HG03196 (cell line): Measurements from ENCODE around the gene DRC7.

Experiments used
- ATAC-seq: cut with Tn5 transposase; IDR thresholded peaks from one replicate; pipeline ENCODE4 v1.9.1; 2021; ENCODE audit not compliant: unreplicated experiment

The DRC7 gene

GRCh38 chr16:57675741-57676551, 18.7 kb upstream of the DRC7 start:
- ATAC-seq = no peak

GRCh38 chr16:57676553-57677085, 18.0 kb upstream of the DRC7 start:
- ATAC-seq = no peak

- no peak for ATAC-seq
These were observed 16.8 kb upstream of the DRC7 start for GRCh38 chr16:57677622-57678369.

- no peak for ATAC-seq
These were observed 15.6 kb upstream of the DRC7 start for GRCh38 chr16:57679016-57679415.

GRCh38 chr16:57679767-57680482, 14.7 kb upstream of the DRC7 start:
- ATAC-seq = no peak

GRCh38 chr16:57680842-57681375, 13.7 kb upstream of the DRC7 start:
- no peak for ATAC-seq

GRCh38 chr16:57681950-57682728, 12.5 kb upstream of the DRC7 start:
- no peak for ATAC-seq

GRCh38 chr16:57682809-57683635, 11.6 kb upstream of the DRC7 start:
- no peak for ATAC-seq

- ATAC-seq = no peak
These were observed 10.7 kb upstream of the DRC7 start for GRCh38 chr16:57683636-57684545.

GRCh38 chr16:57684626-57685358, 9.8 kb upstream of the DRC7 start:
- no peak for ATAC-seq

- ATAC-seq = no peak
These were observed 9.0 kb upstream of the DRC7 start for GRCh38 chr16:57685633-57686032.

- ATAC-seq = no peak
These were observed 8.0 kb upstream of the DRC7 start for GRCh38 chr16:57686577-57686976.

GRCh38 chr16:57687363-57687929, 7.2 kb upstream of the DRC7 start:
- ATAC-seq = no peak

- ATAC-seq = no peak
These were observed 6.1 kb upstream of the DRC7 start for GRCh38 chr16:57688487-57688986.

GRCh38 chr16:57688987-57689761, 5.4 kb upstream of the DRC7 start:
- no peak for ATAC-seq

GRCh38 chr16:57689762-57690558, 4.6 kb upstream of the DRC7 start:
- ATAC-seq = no peak
